Right cardiac atrium (tissue), 5 donors: Measurements from ENCODE around the gene CNTFR. TPM values are rescaled to one million over a fixed set of nuclear protein-coding genes. Genes with fewer than 3 reads are reported as not detected.
A peak's percentile ranks its signal among the peaks of the same experiment; 100 is the strongest.

Source experiments
- ATAC-seq, 2 donors: fragments of 200-7000 bp; cut with Tn5 transposase; one replicate each; pipeline versions ENCODE4 v1.8.0 to v1.9.1; 2020; ENCODE audit warnings: moderate library complexity in 2 of 2, mild to moderate bottlenecking in 1 of 2
- DNase-seq, 3 donors: peaks; one replicate each; pipeline ENCODE4 v3.0.0-alpha.2; 2020
- H3K27ac ChIP-seq: one replicate; pipeline ENCODE4 v1.5.1; 2013; ENCODE audit warnings: mild to moderate bottlenecking, low read length, control low read depth, moderate library complexity
- H3K27me3 ChIP-seq: one replicate; pipeline ENCODE4 v1.6.1; 2013; ENCODE audit not compliant: control insufficient read depth, insufficient read depth
- H3K4me1 ChIP-seq: one replicate; pipeline ENCODE4 v1.6.1; 2013; ENCODE audit warnings: low read length; ENCODE audit not compliant: control insufficient read depth, insufficient read depth
- H3K4me3 ChIP-seq: one replicate; pipeline ENCODE4 v1.5.1; 2013; ENCODE audit warnings: low read length, control low read depth
- H3K9me3 ChIP-seq: one replicate; pipeline ENCODE4 v1.6.1; 2013; ENCODE audit warnings: low read length; ENCODE audit not compliant: control insufficient read depth
- WGBS: extraction: QIAGEN DNeasy Blood & Tissue Kit; methylation state at CpG from one replicate; pipeline ENCODE4 v1.1.7; 2013; 5-methylcytosine and 5-hydroxymethylcytosine counted together
- intact Hi-C, 4 donors: fragments of 100-400 bp; cut with DNase I; formaldehyde crosslinking; loops; one replicate each; pipeline versions ENCODE4 v1.11.0 to v1.14.0; 2022 to 2023
- polyA plus RNA-seq: library from polyadenylated mRNA; stranded (reverse); fragments of 200-250 nt; gene quantifications from one replicate; pipeline ENCODE4 v1.2.3, GENCODE V29; 2013
- total RNA-seq, 4 donors: library from RNA; stranded (reverse); fragmentation: NEBNext Ultra II Directional; extraction: Animal tissue kit (Norgen Biotek cat#: 25700); gene quantifications; one replicate each; pipeline ENCODE4 v1.2.1, GENCODE V29; 2021
- donor health status: healthy with polysubstance abuse.
- donor health status: DM: no; HTN: yes; CAD: no.
- donor health status: DM: no; HTN: no; CAD: no.
- donor health status: DM: no; HTN: yes; CAD: no; lungs with severe emphysema.
- donor health status: DM: yes; HTN: yes; CAD: no.

CNTFR gene
- total and polyA plus RNA-seq, 5 donors = 14.9 to 66.4 (median 51.5) TPM

DNA sequence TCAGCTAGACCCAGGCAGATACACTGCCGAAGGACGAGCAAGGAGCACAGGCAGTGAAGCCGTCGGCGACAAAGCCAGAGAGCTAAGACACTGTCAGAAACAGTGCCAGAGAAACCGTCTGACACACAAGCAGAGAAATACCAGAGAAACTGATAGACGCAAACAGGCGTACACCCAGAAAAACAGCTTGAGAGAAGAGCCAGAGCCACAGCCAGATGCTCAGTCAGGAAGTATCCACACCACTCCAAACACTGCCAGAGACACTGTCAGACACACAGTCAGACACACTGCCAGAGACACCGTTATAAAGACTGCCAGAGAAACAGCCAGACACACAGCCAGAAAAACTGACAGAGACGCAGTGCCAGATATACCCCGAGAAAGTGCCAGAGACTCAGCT lies 19.1 kb downstream of the CNTFR start:
- no peak overlapping the region for H3K4me3 ChIP-seq
- WGBS = 29% methylated on average over 11 of the region's 11 CpGs
- no peaks in the 10 kb centered on the region for H3K9me3 ChIP-seq
- ATAC-seq (peak; percentile 14 to 38), DNase-seq (peak in 2 of 3 donors; percentile 49 to 52)
- intact Hi-C loops = no loop called here
- H3K27ac ChIP-seq = peak overlapping the region; percentile 13
- no peaks in the 10 kb centered on the region for H3K27me3 ChIP-seq
- H3K4me1 ChIP-seq = peaks cover 8% of the 10 kb centered on the region

DNA sequence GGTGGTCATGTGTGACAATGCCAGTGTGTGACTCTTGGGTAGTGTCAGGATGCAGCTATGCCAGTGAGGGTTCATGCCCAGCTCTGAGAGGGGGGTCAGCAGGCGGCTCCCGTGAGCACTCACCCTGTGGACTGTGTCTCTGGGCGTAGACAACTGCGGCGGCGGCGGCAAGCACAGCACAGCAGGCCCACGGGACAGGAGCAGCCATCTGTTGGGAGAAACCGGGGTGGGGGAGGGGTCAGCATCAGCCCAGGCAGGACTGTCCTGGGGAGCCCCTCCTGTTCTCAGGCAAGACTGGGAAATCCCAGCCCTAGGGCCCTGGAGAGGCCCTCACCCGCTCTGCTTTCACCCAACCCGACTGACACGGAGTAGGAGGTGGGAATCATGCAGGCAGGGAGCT lies 20.8 kb downstream of the CNTFR start:
- peak in 2 of 3 donors; percentile 18 to 58 for DNase-seq
- ATAC-seq = no peak
- Histone ChIP-seq H3K4me3 (no peak overlapping the region), H3K4me1 (peaks cover 8% of the 10 kb centered on the region), H3K9me3 (no peaks in the 10 kb centered on the region), H3K27ac (no peak overlapping the region), H3K27me3 (no peaks in the 10 kb centered on the region)
- intact Hi-C loops = no loop called here
- 79% methylated on average over 12 of the region's 12 CpGs for WGBS

DNA sequence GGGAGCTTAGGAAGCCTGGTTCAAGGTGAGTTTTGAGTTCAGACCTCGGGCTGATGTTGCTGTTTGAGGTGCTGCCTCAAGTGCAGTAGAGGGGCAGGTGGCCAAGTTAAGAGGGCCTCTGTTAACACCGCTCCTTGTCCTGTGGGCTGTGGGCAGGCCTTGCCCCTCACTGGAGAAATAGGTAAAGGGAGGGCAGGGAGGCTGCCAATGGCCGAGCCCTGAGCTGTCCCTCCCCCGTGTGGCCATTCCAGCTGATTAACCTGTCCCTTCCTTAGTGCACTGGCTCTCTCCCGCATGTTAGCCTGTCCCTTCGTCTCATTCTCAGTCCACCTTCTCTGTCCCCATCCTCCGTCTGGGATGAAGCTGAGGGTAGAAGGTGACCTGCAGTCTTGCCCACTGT lies 21.4 kb downstream of the CNTFR start:
- Histone ChIP-seq H3K4me3 (no peak overlapping the region), H3K27me3 (no peaks in the 10 kb centered on the region), H3K27ac (no peak overlapping the region), H3K9me3 (no peaks in the 10 kb centered on the region), H3K4me1 (peaks cover 8% of the 10 kb centered on the region)
- WGBS = 75% methylated on average over 7 of the region's 7 CpGs
- no peak for ATAC-seq
- DNase-seq = peak in 2 of 3 donors; percentile 42 to 48
- intact Hi-C loops = no loop called here

DNA sequence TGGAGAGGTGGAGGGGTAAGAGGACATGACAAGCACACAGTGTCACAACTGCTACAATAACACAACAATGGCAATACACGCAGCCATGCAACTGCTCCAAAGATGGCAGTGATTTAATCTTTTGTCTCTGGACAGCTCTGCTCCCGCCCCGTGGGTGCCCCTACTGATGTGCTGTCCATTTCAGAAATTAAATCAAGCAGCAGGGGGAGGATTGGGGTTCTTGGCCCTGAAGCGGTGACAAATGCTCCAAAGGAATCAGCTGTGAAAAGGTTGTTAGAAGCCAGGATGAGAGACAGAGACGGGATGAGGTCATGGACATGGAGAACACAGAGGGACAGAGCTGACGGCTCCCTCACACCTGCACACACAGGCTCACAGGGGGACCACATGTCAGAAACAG lies 22.6 kb downstream of the CNTFR start:
- Histone ChIP-seq H3K27ac (peak overlapping the region; percentile 32), H3K27me3 (no peaks in the 10 kb centered on the region), H3K9me3 (no peaks in the 10 kb centered on the region), H3K4me1 (peaks cover 8% of the 10 kb centered on the region), H3K4me3 (no peak overlapping the region)
- DNase-seq (peak in 2 of 3 donors; percentile 48 to 56), ATAC-seq (peak; percentile 45 to 49)
- WGBS = 48% methylated on average over 6 of the region's 6 CpGs
- intact Hi-C loops = no loop called here

DNA sequence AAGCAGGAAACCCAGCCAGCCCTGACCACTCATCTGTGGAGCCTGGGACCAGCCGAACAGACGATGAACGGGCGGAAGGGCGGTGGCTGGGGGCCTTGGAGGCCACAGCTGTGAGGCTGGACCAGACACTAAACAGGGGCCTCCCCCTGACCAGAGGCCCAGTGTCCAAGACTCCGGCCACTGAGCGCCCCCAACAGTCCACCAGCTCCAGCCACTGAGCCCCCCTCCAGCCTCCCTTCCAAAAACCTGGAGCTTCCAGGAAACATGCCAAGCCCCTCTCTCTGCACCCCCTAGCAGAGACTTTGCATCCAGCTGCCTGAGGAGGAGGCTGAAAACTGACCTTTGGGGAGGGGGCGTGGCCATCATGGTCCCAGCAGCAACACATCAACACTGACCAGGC lies 23.2 kb downstream of the CNTFR start:
- ATAC-seq (no peak), DNase-seq (peak in 2 of 3 donors; percentile 21 to 29)
- intact Hi-C loops = no loop called here
- no peak overlapping the region for H3K27ac ChIP-seq
- peaks cover 8% of the 10 kb centered on the region for H3K4me1 ChIP-seq
- no peak overlapping the region for H3K4me3 ChIP-seq
- WGBS = 75% methylated on average over 8 of the region's 8 CpGs
- H3K9me3 ChIP-seq = no peaks in the 10 kb centered on the region
- H3K27me3 ChIP-seq = no peaks in the 10 kb centered on the region

DNA sequence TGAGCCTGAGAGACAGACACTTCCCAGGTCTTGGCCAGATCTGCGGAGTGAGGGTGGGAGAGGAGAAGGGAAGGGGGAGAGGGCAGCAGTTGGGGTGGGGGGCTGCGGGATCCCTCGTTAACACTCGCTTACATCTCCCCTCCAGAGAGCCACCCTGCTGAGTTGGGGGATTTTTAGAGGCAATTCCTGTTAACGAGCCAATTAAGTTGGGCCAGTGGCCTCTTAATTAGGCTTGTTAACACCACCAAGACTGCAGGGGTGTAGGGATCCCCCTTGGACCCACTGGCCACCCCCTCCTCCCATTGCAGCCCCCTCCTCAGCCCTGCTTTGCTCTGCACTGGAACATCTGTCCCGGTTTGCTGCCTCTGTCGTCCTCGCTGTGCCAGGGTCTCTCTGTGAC lies 23.7 kb downstream of the CNTFR start:
- DNase-seq (peak in 1 of 3 donors; percentile 10), ATAC-seq (no peak)
- no peaks in the 10 kb centered on the region for H3K9me3 ChIP-seq
- H3K27ac ChIP-seq = no peak overlapping the region
- 74% methylated on average over 8 of the region's 8 CpGs for WGBS
- intact Hi-C loops = no loop called here
- peaks cover 8% of the 10 kb centered on the region for H3K4me1 ChIP-seq
- no peak overlapping the region for H3K4me3 ChIP-seq
- H3K27me3 ChIP-seq = no peaks in the 10 kb centered on the region

DNA sequence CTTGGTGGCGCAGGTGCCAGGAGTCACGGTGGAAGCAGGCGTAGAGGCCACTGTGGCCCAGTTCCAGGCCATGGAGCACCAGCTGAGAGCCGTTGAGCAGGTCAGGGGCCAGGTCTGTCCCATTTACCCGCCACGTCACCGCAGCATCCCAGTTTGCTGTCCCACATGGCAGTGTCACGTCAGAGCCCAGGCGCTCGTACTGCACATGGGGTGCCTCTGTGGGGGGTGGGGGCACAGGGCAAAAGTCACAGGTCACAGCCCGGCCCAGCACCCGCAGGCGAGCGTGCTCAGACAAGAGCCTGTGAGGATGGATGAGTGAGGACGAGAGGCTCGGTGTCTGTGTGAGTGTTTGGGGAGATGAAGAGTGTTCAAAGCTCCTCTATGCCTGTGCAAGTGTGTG lies 24.9 kb downstream of the CNTFR start:
- Histone ChIP-seq H3K27ac (no peak overlapping the region), H3K27me3 (no peaks in the 10 kb centered on the region), H3K4me3 (no peak overlapping the region), H3K4me1 (peaks cover 5% of the 10 kb centered on the region), H3K9me3 (no peaks in the 10 kb centered on the region)
- WGBS = 91% methylated on average over 16 of the region's 16 CpGs
- intact Hi-C loops = no loop called here
- ATAC-seq (no peak), DNase-seq (peak in 1 of 3 donors; percentile 40)

DNA sequence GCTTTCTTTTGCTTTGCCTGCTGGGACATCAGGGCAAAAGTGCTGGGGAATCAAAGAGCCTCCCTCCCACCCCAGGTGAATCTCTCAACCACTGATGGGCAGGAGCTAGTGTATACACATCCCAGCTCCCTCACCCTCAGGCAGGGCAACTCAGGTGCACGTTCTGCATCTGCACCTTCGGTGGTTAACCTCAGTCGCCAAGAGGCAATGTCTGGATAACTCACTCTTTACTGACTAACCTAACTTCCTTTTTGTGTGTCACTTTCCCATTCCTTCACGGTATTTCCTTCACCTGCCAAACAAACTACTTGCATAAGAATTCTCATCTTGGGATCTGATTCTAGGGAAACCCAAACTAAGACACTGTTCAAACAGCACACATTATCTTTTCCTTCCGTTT lies 26.3 kb downstream of the CNTFR start:
- ATAC-seq (no peak), DNase-seq (no peak)
- 79% methylated on average over 5 of the region's 5 CpGs for WGBS
- Histone ChIP-seq H3K27me3 (no peaks in the 10 kb centered on the region), H3K4me1 (peaks cover 13% of the 10 kb centered on the region), H3K4me3 (no peak overlapping the region), H3K9me3 (no peaks in the 10 kb centered on the region), H3K27ac (no peak overlapping the region)
- intact Hi-C loops = no loop called here

DNA sequence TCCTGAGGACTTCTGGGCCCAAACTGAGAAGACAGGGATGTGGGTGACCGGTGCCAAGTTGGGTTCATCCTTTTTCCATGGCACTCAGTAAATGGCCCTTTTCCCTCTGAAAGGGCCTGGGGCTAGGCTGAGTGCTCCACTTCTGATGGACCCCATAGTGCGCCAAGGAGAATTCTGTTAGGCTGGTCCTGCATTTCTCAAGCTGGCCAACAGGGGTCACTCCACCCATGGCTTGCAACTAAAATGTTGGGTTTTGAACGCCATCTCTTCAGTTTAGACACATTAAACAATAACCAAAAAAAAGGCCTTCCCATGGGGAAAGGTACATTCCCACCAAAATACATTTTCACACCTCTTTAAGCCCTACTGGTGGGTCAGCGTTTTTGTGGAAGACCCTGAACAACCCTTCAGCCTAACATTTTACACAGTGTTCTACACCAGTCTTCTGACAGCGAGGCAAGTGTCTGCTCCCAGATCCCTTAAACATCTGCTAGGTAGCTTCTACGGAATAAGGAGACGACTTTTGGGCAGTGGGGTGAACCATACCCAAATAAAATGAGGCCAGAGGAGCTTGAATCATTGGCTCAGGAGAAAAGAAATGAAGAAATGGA lies 27.3 kb downstream of the CNTFR start:
- Histone ChIP-seq H3K27me3 (no peaks in the 10 kb centered on the region), H3K4me3 (no peak overlapping the region), H3K27ac (no peak overlapping the region), H3K4me1 (peaks cover 13% of the 10 kb centered on the region), H3K9me3 (no peaks in the 10 kb centered on the region)
- ATAC-seq (no peak), DNase-seq (no peak)
- 91% methylated on average over 7 of the region's 7 CpGs for WGBS
- intact Hi-C loops = no loop called here

DNA sequence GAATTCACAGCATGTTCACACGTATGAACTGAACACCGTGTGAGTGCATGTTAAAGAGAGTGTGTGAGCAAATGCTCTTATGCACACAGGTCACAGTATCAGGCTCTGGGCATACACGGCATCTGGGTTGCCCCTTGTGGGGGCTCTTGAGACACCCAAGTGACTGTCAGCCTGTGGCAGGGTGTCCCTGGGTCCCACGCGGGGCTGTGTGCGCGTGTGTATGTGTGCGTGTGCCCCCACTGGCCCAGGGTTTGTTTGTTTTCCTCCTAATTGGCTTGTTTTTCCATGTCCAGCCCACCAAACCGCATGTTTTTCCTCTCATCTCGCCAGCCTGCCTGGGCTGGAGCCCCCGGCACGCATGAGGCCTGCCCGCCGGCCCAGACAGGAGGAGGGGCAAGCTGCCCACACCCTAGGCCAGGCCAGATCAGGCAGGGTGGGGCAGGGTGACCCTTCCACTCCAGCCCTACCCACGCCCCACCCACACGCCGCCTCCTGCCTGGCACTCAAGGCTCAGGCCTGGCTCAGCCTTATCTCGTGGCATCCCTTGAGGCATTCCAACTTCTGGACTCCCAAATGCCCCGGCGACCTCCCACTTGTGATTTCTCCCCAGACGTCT lies 28.8 kb downstream of the CNTFR start:
- intact Hi-C loops = no loop called here
- Histone ChIP-seq H3K27me3 (no peaks in the 10 kb centered on the region), H3K27ac (peak overlapping the region; percentile 2), H3K4me1 (peaks cover 8% of the 10 kb centered on the region), H3K9me3 (no peaks in the 10 kb centered on the region), H3K4me3 (no peak overlapping the region)
- peak; percentile 63 to 87 (median 85) for DNase-seq
- ATAC-seq = peak; percentile 60 to 69
- 42% methylated on average over 21 of the region's 21 CpGs for WGBS

DNA sequence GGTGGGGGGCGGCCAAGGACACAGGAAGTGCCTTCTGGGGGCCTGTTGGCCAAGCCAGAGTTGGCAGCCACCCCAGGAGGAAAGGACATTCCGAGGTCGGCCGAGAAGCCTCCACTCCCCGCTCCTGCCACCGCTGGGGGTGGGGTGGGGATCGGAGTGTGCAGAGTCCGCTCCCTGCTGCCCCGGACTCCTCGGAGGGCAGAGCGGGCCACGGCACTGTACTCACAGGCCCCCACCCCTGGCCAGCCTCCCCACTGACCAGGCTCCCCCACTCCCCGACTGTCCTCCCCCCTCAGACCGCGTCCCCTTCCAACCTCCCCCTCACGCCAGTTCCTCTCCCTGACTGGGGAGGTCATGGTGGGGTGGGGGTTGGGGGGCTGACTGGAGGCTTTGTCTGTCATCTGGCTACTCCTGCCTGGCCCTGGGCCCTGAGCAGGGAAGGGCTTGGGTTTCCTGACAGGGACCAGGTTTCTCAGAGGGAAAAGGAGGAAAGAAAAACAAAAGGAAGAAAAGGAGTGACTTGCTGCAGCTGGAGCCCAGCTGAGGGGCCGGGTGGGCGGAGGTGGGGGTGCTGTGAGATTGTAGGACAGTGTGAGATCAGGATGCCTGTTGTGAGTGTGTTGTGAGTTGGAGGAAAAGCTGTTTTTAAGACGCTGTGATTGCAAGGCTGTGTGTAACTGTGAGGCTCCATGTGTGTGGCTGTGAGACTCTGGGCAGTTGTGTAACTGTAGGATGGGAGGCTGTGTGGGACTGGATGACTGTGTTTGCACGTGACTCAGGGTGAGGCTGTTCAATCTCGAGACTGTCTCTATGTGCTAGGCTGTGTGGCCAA lies 29.7 kb downstream of the CNTFR start:
- peaks cover 8% of the 10 kb centered on the region for H3K4me1 ChIP-seq
- H3K27me3 ChIP-seq = no peaks in the 10 kb centered on the region
- WGBS = 11% methylated on average over 21 of the region's 21 CpGs
- H3K27ac ChIP-seq = peak overlapping the region; percentile 31
- intact Hi-C loops = no loop called here
- ATAC-seq (peak; percentile 70 to 75), DNase-seq (peak; percentile 51 to 87 (median 85))
- no peaks in the 10 kb centered on the region for H3K9me3 ChIP-seq
- no peak overlapping the region for H3K4me3 ChIP-seq
